CD14-positive monocyte (primary cell): ENCODE measurements around the gene CTSH. TPM values are rescaled to one million over a fixed set of nuclear protein-coding genes. Genes with fewer than 3 reads are reported as not detected.
A peak's percentile ranks its signal among the peaks of the same experiment; 100 is the strongest.
"Not testable (repeated sequence)": the region's sequence is repeated elsewhere in the genome, so short reads cannot be mapped to it uniquely, and the experiment has no call there.

Source experiments
- DNase-seq, 3 donors: peaks; one replicate each; pipeline ENCODE4 v3.0.0-alpha.2; 2011 to 2022
- H2AFZ ChIP-seq: 2 replicates; pipeline ENCODE4 v1.6.0; 2012; ENCODE audit warnings: mild to moderate bottlenecking, low read depth, low read length, inconsistent platforms; ENCODE audit not compliant: insufficient read depth, poor library complexity, severe bottlenecking
- H3K27ac ChIP-seq, 2 donors: 1 replicate in 1 of 2; 2 replicates in 1 of 2; pipeline ENCODE4 v1.5.1; 2012 to 2013; ENCODE audit warnings: low read length in 2 of 2, control low read depth in 1 of 2, inconsistent platforms in 1 of 2, low read depth in 1 of 2, mild to moderate bottlenecking in 1 of 2
- H3K27me3 ChIP-seq, 2 donors: one replicate each; pipeline versions ENCODE4 v1.6.0 to v1.6.1; 2011 to 2013; ENCODE audit warnings: low read length in 2 of 2; ENCODE audit not compliant: control insufficient read depth in 2 of 2, insufficient read depth in 2 of 2
- H3K36me3 ChIP-seq, 2 donors: replicated peaks in 1 of 2; 1 replicate in 1 of 2; 2 replicates in 1 of 2; pipeline versions ENCODE4 v1.5.1 to v1.6.1; 2012 to 2013; ENCODE audit warnings: low read length in 2 of 2, control low read depth in 1 of 2, inconsistent platforms in 1 of 2, mild to moderate bottlenecking in 1 of 2; ENCODE audit not compliant: insufficient read depth in 2 of 2, control insufficient read depth in 1 of 2
- H3K4me1 ChIP-seq, 2 donors: 1 replicate in 1 of 2; 2 replicates in 1 of 2; pipeline versions ENCODE4 v1.5.1 to v1.6.1; 2012 to 2013; ENCODE audit warnings: low read length in 2 of 2, control low read depth in 1 of 2, inconsistent platforms in 1 of 2, mild to moderate bottlenecking in 1 of 2, moderate library complexity in 1 of 2; ENCODE audit not compliant: insufficient read depth in 2 of 2, control insufficient read depth in 1 of 2
- H3K4me2 ChIP-seq: replicated peaks from 2 replicates; pipeline ENCODE3; 2012; ENCODE audit warnings: low read length, moderate library complexity, mild to moderate bottlenecking; ENCODE audit not compliant: poor library complexity, severe bottlenecking; ENCODE audit errors: extremely low read depth
- H3K4me3 ChIP-seq, 3 experiments: fragments of 200-600 bp in 1 of 3; sonication (generic) in 1 of 3; replicated peaks in 1 of 3; 1 replicate in 2 of 3; 2 replicates in 1 of 3; pipeline ENCODE4 v1.5.1; 2011 to 2013; ENCODE audit warnings: low read length in 3 of 3, mild to moderate bottlenecking in 3 of 3, control low read depth in 2 of 3, low read depth in 2 of 3, inconsistent platforms in 1 of 3, moderate library complexity in 1 of 3
- H3K79me2 ChIP-seq: 2 replicates; pipeline ENCODE4 v1.6.0; 2012; ENCODE audit warnings: mild to moderate bottlenecking, control low read depth, inconsistent platforms, low read length, moderate library complexity; ENCODE audit not compliant: insufficient read depth
- H3K9ac ChIP-seq: 2 replicates; pipeline ENCODE4 v1.6.0; 2017; ENCODE audit warnings: low read length, mild to moderate bottlenecking; ENCODE audit not compliant: insufficient read depth, poor library complexity, severe bottlenecking
- H3K9me3 ChIP-seq, 2 donors: replicated peaks in 1 of 2; 1 replicate in 1 of 2; 2 replicates in 1 of 2; pipeline versions ENCODE4 v1.5.1 to v1.6.1; 2012 to 2013; ENCODE audit warnings: low read length in 2 of 2, control low read depth in 1 of 2; ENCODE audit not compliant: control insufficient read depth in 1 of 2, insufficient read depth in 1 of 2
- H4K20me1 ChIP-seq: 2 replicates; pipeline ENCODE4 v1.6.0; 2012; ENCODE audit warnings: mild to moderate bottlenecking, low read length, control low read depth, moderate library complexity; ENCODE audit not compliant: insufficient read depth
- H3K27ac Mint-ChIP-seq, 7 donors: one replicate each; pipeline ENCODE4 v1.8.0; 2020; ENCODE audit warnings: mild to moderate bottlenecking in 7 of 7, mixed read lengths in 7 of 7, moderate library complexity in 6 of 7, inconsistent platforms in 2 of 7
- H3K27me3 Mint-ChIP-seq, 3 donors: one replicate each; pipeline ENCODE4 v1.8.0; 2021 to 2022; ENCODE audit warnings: low read depth in 3 of 3, mild to moderate bottlenecking in 3 of 3, mixed read lengths in 3 of 3, moderate library complexity in 3 of 3, inconsistent platforms in 1 of 3
- H3K36me3 Mint-ChIP-seq, 2 donors: one replicate each; pipeline ENCODE4 v1.8.0; 2020; ENCODE audit warnings: mixed read lengths in 2 of 2, inconsistent platforms in 1 of 2, mild to moderate bottlenecking in 1 of 2
- H3K4me1 Mint-ChIP-seq: one replicate; pipeline ENCODE4 v1.8.0; 2020; ENCODE audit warnings: mild to moderate bottlenecking, mixed read lengths
- H3K4me3 Mint-ChIP-seq, 2 donors: one replicate each; pipeline ENCODE4 v1.8.0; 2020; ENCODE audit warnings: mild to moderate bottlenecking in 2 of 2, mixed read lengths in 2 of 2, moderate library complexity in 1 of 2
- H3K9me3 Mint-ChIP-seq, 7 donors: one replicate each; pipeline ENCODE4 v1.8.0; 2020 to 2022; ENCODE audit warnings: mixed read lengths in 7 of 7, mild to moderate bottlenecking in 6 of 7, moderate library complexity in 6 of 7, inconsistent platforms in 2 of 7
- CTCF ChIP-seq: fragments of 200-600 bp; IDR thresholded peaks from one replicate; pipeline ENCODE4 v1.8.0; 2022; ENCODE audit warnings: antibody characterized with exemption, mild to moderate bottlenecking
- WGBS: methylation state at CpG from one replicate; pipeline ENCODE4 v1.1.5; 2013; ENCODE audit warnings: missing lambda C conversion rate; ENCODE audit not compliant: insufficient coverage; 5-methylcytosine and 5-hydroxymethylcytosine counted together
- intact Hi-C, 2 donors: fragments of 100-400 bp; cut with micrococcal nuclease; formaldehyde crosslinking; loops; one replicate each; pipeline versions ENCODE4 v1.15.0 to v1.15.1; 2023
- polyA plus RNA-seq, 3 donors: library from polyadenylated mRNA; depleted of rRNA in 1 of 3; unstranded in 2 of 3; stranded (reverse) in 1 of 3; fragments of 300-500 nt in 2 of 3; fragments of >200 nt in 1 of 3; fragmentation: Illumina TruSeq in 2 of 3; gene quantifications; 1 replicate in 2 of 3; 2 replicates in 1 of 3; pipeline ENCODE4 v1.2.3, GENCODE V29; 2012 to 2021

Gene CTSH
- polyA plus RNA-seq, 3 donors: 555 to 884 (median 756) TPM

- Histone ChIP-seq H3K9me3 (no peaks in the 10 kb centered on the region), H3K36me3 (peaks cover 94 to 98% of the 10 kb centered on the region in 2 donors), H3K27me3 (no peaks in the 10 kb centered on the region), H3K4me3 (no peak overlapping the region), H3K4me1 (peaks cover 39 to 44% of the 10 kb centered on the region in 2 donors), H4K20me1 (peaks cover 79% of the 10 kb centered on the region), H2AFZ (no peak overlapping the region), H3K9ac (no peak overlapping the region), H3K4me2 (no peak overlapping the region), H3K27ac (peak overlapping the region in 1 of 2 donors; percentile 60), H3K79me2 (peaks cover 62% of the 10 kb centered on the region)
- no peak for TF ChIP-seq CTCF
- intact Hi-C loops: no loop called here
- Mint-ChIP-seq H3K36me3 (peaks cover 91 to 99% of the 10 kb centered on the region in 2 donors), H3K4me1 (peaks cover 33% of the 10 kb centered on the region), H3K4me3 (no peak overlapping the region), H3K27ac (peak overlapping the region in 3 of 7 donors; percentile 27 to 88 (median 69)), H3K27me3 (peaks cover 0 to 2% (median 0%) of the 10 kb centered on the region in 3 donors), H3K9me3 (no peaks in the 10 kb centered on the region)
- no peak for DNase-seq
- 94% methylated on average over 13 of the region's 16 CpGs for WGBS
Measured at GRCh38 chr15:78929536-78930264, 15.1 kb downstream of the CTSH start.

GRCh38 chr15:78928616-78929093 is 16.2 kb downstream of the CTSH start:
- no peak overlapping the region for H3K4me3 ChIP-seq
- no peak overlapping the region for H2AFZ ChIP-seq
- TF ChIP-seq CTCF: no peak
- peaks cover 36% of the 10 kb centered on the region for H3K4me1 Mint-ChIP-seq
- no peaks in the 10 kb centered on the region for H3K9me3 ChIP-seq
- DNase-seq: no peak
- peaks cover 91 to 96% of the 10 kb centered on the region in 2 donors for H3K36me3 ChIP-seq
- no peaks in the 10 kb centered on the region for H3K9me3 Mint-ChIP-seq
- no peak overlapping the region for H3K4me2 ChIP-seq
- peaks cover 89 to 99% of the 10 kb centered on the region in 2 donors for H3K36me3 Mint-ChIP-seq
- peaks cover 85% of the 10 kb centered on the region for H4K20me1 ChIP-seq
- peaks cover 0 to 2% (median 0%) of the 10 kb centered on the region in 3 donors for H3K27me3 Mint-ChIP-seq
- H3K9ac ChIP-seq: no peak overlapping the region
- intact Hi-C loops: no loop called here
- H3K27ac Mint-ChIP-seq: peak overlapping the region; percentile 57 to 88 (median 68)
- peaks cover 56% of the 10 kb centered on the region for H3K79me2 ChIP-seq
- H3K4me1 ChIP-seq: peaks cover 37 to 39% of the 10 kb centered on the region in 2 donors
- WGBS: 95% methylated on average over 13 of the region's 14 CpGs
- H3K4me3 Mint-ChIP-seq: no peak overlapping the region
- no peaks in the 10 kb centered on the region for H3K27me3 ChIP-seq
- H3K27ac ChIP-seq: peak overlapping the region; percentile 60 to 72

GRCh38 chr15:78928176-78928575 is 16.7 kb downstream of the CTSH start:
- H3K4me3 Mint-ChIP-seq, H3K9ac ChIP-seq, DNase-seq, H3K27me3 Mint-ChIP-seq, intact Hi-C loops, H3K27me3 ChIP-seq, H3K9me3 ChIP-seq, H2AFZ ChIP-seq, H3K9me3 Mint-ChIP-seq, H3K4me2 ChIP-seq, H3K4me3 ChIP-seq: not testable (repeated sequence)
- Histone ChIP-seq H4K20me1 (peaks cover 87% of the 10 kb centered on the region), H3K4me1 (peaks cover 42 to 44% of the 10 kb centered on the region in 2 donors), H3K79me2 (peaks cover 53% of the 10 kb centered on the region), H3K27ac (peak overlapping the region; percentile 72 to 80), H3K36me3 (peaks cover 91 to 96% of the 10 kb centered on the region in 2 donors)
- H3K27ac Mint-ChIP-seq: peak overlapping the region; percentile 80 to 89 (median 87)
- H3K4me1 Mint-ChIP-seq: peaks cover 41% of the 10 kb centered on the region
- peaks cover 87 to 99% of the 10 kb centered on the region in 2 donors for H3K36me3 Mint-ChIP-seq
- 100% methylated on average over 4 of the region's 14 CpGs for WGBS
